ENCODE data around the gene TMX3.

GRCh38 chr18:68713796-68714195 is 1.1 kb downstream of the TMX3 start:
- TF ChIP-seq POLR2A (IDR thresholded peaks at IDR 0.05) = no peak
- TF ChIP-seq CTCF (IDR thresholded peaks at IDR 0.05) = no peak
